ENCODE measurements around the gene ADAM8. TPM values are rescaled to one million over a fixed set of nuclear protein-coding genes. Genes with fewer than 3 reads are reported as not detected.
A peak's percentile ranks its signal among the peaks of the same experiment; 100 is the strongest.

ADAM8 gene
- 24.9 to 55.4 TPM (median 42.0 TPM) in 3 replicates for polyA plus RNA-seq
- 7.8 TPM for polyA plus RNA-seq (2011; ENCODE audit: low read depth)
- polyA plus RNA-seq (2011; cell fraction: cytosol; rRNA removed): 11.9 and 24.8 TPM in 2 replicates
- 109 and 146 TPM in 2 replicates for polyA plus RNA-seq (2011; cell fraction: nucleus; rRNA removed)
- polyA plus RNA-seq (2012; ENCODE audit: low replicate concordance): 16.9 and 79.9 TPM in 2 replicates
- 29.4 to 137 TPM (median 55.5 TPM) in 3 replicates for polyA minus RNA-seq
- 57.0 TPM for polyA minus RNA-seq (2011; cell fraction: cytosol; rRNA and poly(A)+ RNA removed)
- 109 and 137 TPM in 2 replicates for polyA minus RNA-seq (2011; cell fraction: nucleus; rRNA and poly(A)+ RNA removed)

- no peaks in the 10 kb centered on the region for H4K20me1 ChIP-seq (ENCODE audit: control insufficient read depth, extremely low read depth, insufficient read depth, low read length)
- no peak within 1 kb of the TSS for H2AFZ ChIP-seq (ENCODE audit: control insufficient read depth, low read length)
- H3K4me1 ChIP-seq (ENCODE audit: control insufficient read depth, extremely low read depth, insufficient read depth, low read length): peaks cover 39% of the 10 kb centered on the region
- DNase-seq (ENCODE audit: low read depth, low spot score) (no peak), FAIRE-seq (no peak)
- H3K4me3 ChIP-seq (ENCODE audit: control insufficient read depth in 2 of 3, extremely low read depth in 1 of 3, insufficient read depth in 2 of 3, low read depth in 1 of 3, low read length in 3 of 3): peak within 1 kb of the TSS; percentile 61 to 96 (median 86)
- H3K9ac ChIP-seq (ENCODE audit: control insufficient read depth, extremely low read depth, insufficient read depth, low read length): peak within 1 kb of the TSS; percentile 99
- peaks cover 44% of the 10 kb centered on the region for H3K79me2 ChIP-seq (ENCODE audit: control insufficient read depth, insufficient read depth, low read length)
- H3K9me3 ChIP-seq (ENCODE audit: control insufficient read depth, low read depth, low read length): no peaks in the 10 kb centered on the region
- H3K27ac ChIP-seq (ENCODE audit: control insufficient read depth, insufficient read depth, low read length): peak within 1 kb of the TSS; percentile 98
- H3K36me3 ChIP-seq (ENCODE audit: control insufficient read depth in 2 of 2, extremely low read depth in 1 of 2, insufficient read depth in 2 of 2, low read length in 2 of 2): peaks cover 11 to 27% of the 10 kb centered on the region in 2 experiments
- H3K4me2 ChIP-seq (ENCODE audit: control insufficient read depth, extremely low read depth, insufficient read depth, low read depth, low read length): peak within 1 kb of the TSS; percentile 86
- H3K27me3 ChIP-seq (ENCODE audit: control insufficient read depth, extremely low read depth, insufficient read depth, low read length): no peaks in the 10 kb centered on the region
- no peaks in the 10 kb centered on the region for H3K9me1 ChIP-seq (ENCODE audit: control insufficient read depth, extremely low read depth, insufficient read depth, low read length)
- dilution Hi-C loops (cut with MboI; ENCODE audit: extremely low pct_ligation_motif_present, low sequenced_read_pairs): no loop called here
- TF ChIP-seq EZH2 (IDR thresholded peaks at IDR 0.05; ENCODE audit: low read length): no peak
- no peak for TF ChIP-seq CTCF (optimal IDR thresholded peaks at IDR 0.05 in 1 of 3, IDR thresholded peaks at IDR 0.05 in 1 of 3, conservative IDR thresholded peaks at IDR 0.05 in 1 of 3; ENCODE audit: extremely low read depth in 1 of 3, insufficient read depth in 2 of 3, low read length in 3 of 3)
These were observed at the start of gene ADAM8 for GRCh38 chr10:133276435-133277201. ADAM8 (minus strand) TSS chr10:133276868; CDS start chr10:133276817, 51 bp downstream.

- Histone ChIP-seq H3K4me3 (ENCODE audit: control insufficient read depth in 2 of 3, extremely low read depth in 1 of 3, insufficient read depth in 2 of 3, low read depth in 1 of 3, low read length in 3 of 3) (no peak overlapping the region), H3K36me3 (ENCODE audit: control insufficient read depth in 2 of 2, extremely low read depth in 1 of 2, insufficient read depth in 2 of 2, low read length in 2 of 2) (no peaks in the 10 kb centered on the region), H2AFZ (ENCODE audit: control insufficient read depth, low read length) (no peak overlapping the region), H3K4me2 (ENCODE audit: control insufficient read depth, extremely low read depth, insufficient read depth, low read depth, low read length) (peak overlapping the region; percentile 62), H3K9me3 (ENCODE audit: control insufficient read depth, low read depth, low read length) (no peaks in the 10 kb centered on the region), H3K9ac (ENCODE audit: control insufficient read depth, extremely low read depth, insufficient read depth, low read length) (no peak overlapping the region), H3K27me3 (ENCODE audit: control insufficient read depth, extremely low read depth, insufficient read depth, low read length) (peaks cover 50% of the 10 kb centered on the region), H3K9me1 (ENCODE audit: control insufficient read depth, extremely low read depth, insufficient read depth, low read length) (no peaks in the 10 kb centered on the region), H3K79me2 (ENCODE audit: control insufficient read depth, insufficient read depth, low read length) (no peaks in the 10 kb centered on the region), H4K20me1 (ENCODE audit: control insufficient read depth, extremely low read depth, insufficient read depth, low read length) (no peaks in the 10 kb centered on the region), H3K4me1 (ENCODE audit: control insufficient read depth, extremely low read depth, insufficient read depth, low read length) (peaks cover 8% of the 10 kb centered on the region), H3K27ac (ENCODE audit: control insufficient read depth, insufficient read depth, low read length) (no peak overlapping the region)
- FAIRE-seq (no peak), DNase-seq (ENCODE audit: low read depth, low spot score) (no peak)
- peak; percentile 78 for TF ChIP-seq EZH2 (IDR thresholded peaks at IDR 0.05; ENCODE audit: low read length)
- no peak for TF ChIP-seq CTCF (optimal IDR thresholded peaks at IDR 0.05 in 1 of 3, IDR thresholded peaks at IDR 0.05 in 1 of 3, conservative IDR thresholded peaks at IDR 0.05 in 1 of 3; ENCODE audit: extremely low read depth in 1 of 3, insufficient read depth in 2 of 3, low read length in 3 of 3)
- dilution Hi-C loops (cut with MboI; ENCODE audit: extremely low pct_ligation_motif_present, low sequenced_read_pairs): no loop called here
These were observed 49.5 kb upstream of the ADAM8 start for GRCh38 chr10:133326223-133326551.

Data from keratinocyte (primary cell).